Osteocyte (in vitro differentiated cells): ENCODE data around the gene GJD4. TPM values are rescaled to one million over a fixed set of nuclear protein-coding genes. Genes with fewer than 3 reads are reported as not detected.

Source experiments
- DNase-seq: peaks from one replicate; pipeline ENCODE4 v3.0.0; 2021; ENCODE audit warnings: mixed read lengths; ENCODE audit not compliant: unreplicated experiment; ENCODE audit errors: extremely low spot score
- H3K27ac Mint-ChIP-seq: one replicate; pipeline ENCODE4 v1.8.0; 2021; ENCODE audit warnings: mild to moderate bottlenecking, mixed read lengths; ENCODE audit not compliant: unreplicated experiment
- H3K27me3 Mint-ChIP-seq: one replicate; pipeline ENCODE4 v1.8.0; 2021; ENCODE audit warnings: mixed read lengths; ENCODE audit not compliant: unreplicated experiment
- H3K36me3 Mint-ChIP-seq: one replicate; pipeline ENCODE4 v1.8.0; 2021; ENCODE audit warnings: mixed read lengths; ENCODE audit not compliant: unreplicated experiment
- H3K4me1 Mint-ChIP-seq: one replicate; pipeline ENCODE4 v1.8.0; 2021; ENCODE audit warnings: mixed read lengths; ENCODE audit not compliant: unreplicated experiment
- H3K4me3 Mint-ChIP-seq: one replicate; pipeline ENCODE4 v1.8.0; 2021; ENCODE audit warnings: mild to moderate bottlenecking, moderate library complexity, mixed read lengths; ENCODE audit not compliant: unreplicated experiment
- H3K9me3 Mint-ChIP-seq: one replicate; pipeline ENCODE4 v1.8.0; 2021; ENCODE audit warnings: mixed read lengths; ENCODE audit not compliant: unreplicated experiment
- CTCF ChIP-seq: fragments of 200-600 bp; sonication (generic); IDR thresholded peaks from 2 replicates; pipeline ENCODE4 v1.5.0; 2021; ENCODE audit warnings: antibody characterized with exemption, mild to moderate bottlenecking, moderate library complexity
- total RNA-seq: library from RNA; stranded (reverse); gene quantifications from 2 replicates; pipeline ENCODE4 v1.2.1, GENCODE V29; 2021

Gene GJD4
- total RNA-seq, 1 donor from 2014 or later: not detected

- Mint-ChIP-seq H3K27ac (no peak overlapping the region), H3K27me3 (peaks cover 27% of the 10 kb centered on the region), H3K4me1 (peaks cover 6% of the 10 kb centered on the region), H3K36me3 (no peaks in the 10 kb centered on the region), H3K4me3 (no peak overlapping the region), H3K9me3 (no peaks in the 10 kb centered on the region)
- no peak for TF ChIP-seq CTCF
- DNase-seq: no peak
Measured at GRCh38 chr10:35607475-35608327, 2.6 kb downstream of the GJD4 start.

- no peak for TF ChIP-seq CTCF
- Mint-ChIP-seq H3K4me3 (no peak overlapping the region), H3K4me1 (peaks cover 6% of the 10 kb centered on the region), H3K36me3 (no peaks in the 10 kb centered on the region), H3K27ac (no peak overlapping the region), H3K27me3 (peaks cover 28% of the 10 kb centered on the region), H3K9me3 (no peaks in the 10 kb centered on the region)
- DNase-seq: no peak
Measured at GRCh38 chr10:35608328-35608672, 3.2 kb downstream of the GJD4 start.

GRCh38 chr10:35611750-35612149 is 6.6 kb downstream of the GJD4 start:
- no peak for TF ChIP-seq CTCF
- Mint-ChIP-seq H3K27ac (no peak overlapping the region), H3K4me3 (no peak overlapping the region), H3K36me3 (no peaks in the 10 kb centered on the region), H3K9me3 (no peaks in the 10 kb centered on the region), H3K4me1 (peaks cover 1% of the 10 kb centered on the region), H3K27me3 (peaks cover 34% of the 10 kb centered on the region)
- no peak for DNase-seq

DNA sequence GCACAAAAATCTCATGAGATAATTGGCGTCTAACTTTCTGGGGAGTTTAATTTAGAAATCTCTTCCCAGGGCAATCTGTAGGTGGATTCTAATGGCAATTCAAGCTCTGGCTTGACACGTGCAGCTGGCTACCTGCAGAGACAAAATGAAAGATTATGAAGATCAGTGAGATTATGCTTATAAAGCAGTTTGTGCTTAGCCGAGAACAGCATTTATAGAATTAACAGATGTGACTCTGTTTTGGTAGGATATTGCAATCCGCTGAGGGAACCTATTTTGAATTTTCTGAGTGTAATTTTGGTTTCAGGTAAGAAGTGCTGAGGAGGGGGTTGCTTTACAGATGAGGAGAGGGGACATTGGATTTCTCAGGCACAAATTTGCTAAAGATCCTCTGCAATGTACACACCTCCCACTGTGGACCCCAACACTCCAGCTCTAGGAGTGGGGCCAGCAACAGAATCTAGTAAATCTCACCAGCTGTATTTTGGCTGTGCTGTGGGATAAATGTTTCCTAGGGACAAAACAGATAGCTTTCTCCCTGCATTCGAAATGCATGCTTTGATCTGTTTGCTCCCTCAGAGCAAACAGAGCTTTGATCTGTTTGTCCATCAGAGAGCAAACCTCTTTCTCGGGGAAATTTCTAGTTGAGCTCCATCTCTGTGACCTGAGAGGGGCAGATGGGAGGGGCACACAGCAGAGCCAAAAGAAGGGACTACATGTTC is 7.4 kb downstream of the GJD4 start:
- Mint-ChIP-seq H3K27ac (no peak overlapping the region), H3K4me1 (no peaks in the 10 kb centered on the region), H3K27me3 (peaks cover 34% of the 10 kb centered on the region), H3K36me3 (no peaks in the 10 kb centered on the region), H3K4me3 (no peak overlapping the region), H3K9me3 (no peaks in the 10 kb centered on the region)
- DNase-seq: no peak
- no peak for TF ChIP-seq CTCF

DNA sequence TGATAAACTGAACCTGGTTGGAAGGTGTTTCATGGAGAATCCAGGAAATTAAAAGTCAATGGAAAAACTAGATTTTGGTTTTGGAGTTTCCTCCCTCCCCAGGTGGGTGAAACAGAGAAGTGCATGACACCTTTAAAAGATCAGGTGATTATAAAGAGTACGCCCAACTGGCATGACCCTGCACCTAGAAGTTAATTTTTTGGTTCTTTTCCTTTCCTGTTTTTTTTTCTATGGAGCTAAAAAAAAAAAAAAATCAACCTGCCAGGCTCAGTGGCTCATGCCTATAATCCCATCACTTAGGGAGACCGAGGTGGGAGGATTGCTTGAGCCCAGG is 7.9 kb downstream of the GJD4 start:
- H3K27ac Mint-ChIP-seq: no peak overlapping the region
- H3K4me1 Mint-ChIP-seq: no peaks in the 10 kb centered on the region
- DNase-seq: no peak
- H3K9me3 Mint-ChIP-seq: no peaks in the 10 kb centered on the region
- H3K27me3 Mint-ChIP-seq: peaks cover 34% of the 10 kb centered on the region
- H3K36me3 Mint-ChIP-seq: no peaks in the 10 kb centered on the region
- no peak overlapping the region for H3K4me3 Mint-ChIP-seq
- no peak for TF ChIP-seq CTCF
